ENCODE measurements around the gene FKBP4. TPM values are rescaled to one million over a fixed set of nuclear protein-coding genes. Genes with fewer than 3 reads are reported as not detected.

FKBP4 gene
- total and polyA plus RNA-seq, 7 donors, result 62.4 to 122 (median 86.2) TPM

GRCh38 chr12:2751230-2751629, 43.5 kb upstream of the FKBP4 start:
- H3K9me3 ChIP-seq, result no peaks in the 10 kb centered on the region
- H3K4me1 ChIP-seq, result no peaks in the 10 kb centered on the region
- intact Hi-C loops (cut with DNase I), result no loop called here
- no peak overlapping the region for H3K27ac ChIP-seq
- peaks cover 0 to 4% (median 0%) of the 10 kb centered on the region in 3 donors for H3K27me3 ChIP-seq (ENCODE audit: insufficient read depth in 3 of 3, low read length in 2 of 3)
- TF ChIP-seq, protein P1, sequence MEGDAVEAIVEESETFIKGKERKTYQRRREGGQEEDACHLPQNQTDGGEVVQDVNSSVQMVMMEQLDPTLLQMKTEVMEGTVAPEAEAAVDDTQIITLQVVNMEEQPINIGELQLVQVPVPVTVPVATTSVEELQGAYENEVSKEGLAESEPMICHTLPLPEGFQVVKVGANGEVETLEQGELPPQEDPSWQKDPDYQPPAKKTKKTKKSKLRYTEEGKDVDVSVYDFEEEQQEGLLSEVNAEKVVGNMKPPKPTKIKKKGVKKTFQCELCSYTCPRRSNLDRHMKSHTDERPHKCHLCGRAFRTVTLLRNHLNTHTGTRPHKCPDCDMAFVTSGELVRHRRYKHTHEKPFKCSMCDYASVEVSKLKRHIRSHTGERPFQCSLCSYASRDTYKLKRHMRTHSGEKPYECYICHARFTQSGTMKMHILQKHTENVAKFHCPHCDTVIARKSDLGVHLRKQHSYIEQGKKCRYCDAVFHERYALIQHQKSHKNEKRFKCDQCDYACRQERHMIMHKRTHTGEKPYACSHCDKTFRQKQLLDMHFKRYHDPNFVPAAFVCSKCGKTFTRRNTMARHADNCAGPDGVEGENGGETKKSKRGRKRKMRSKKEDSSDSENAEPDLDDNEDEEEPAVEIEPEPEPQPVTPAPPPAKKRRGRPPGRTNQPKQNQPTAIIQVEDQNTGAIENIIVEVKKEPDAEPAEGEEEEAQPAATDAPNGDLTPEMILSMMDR (IDR thresholded peaks at IDR 0.05), result no peak
- ATAC-seq (no peak), DNase-seq (no peak)
- H3K36me3 ChIP-seq (ENCODE audit: insufficient read depth in 1 of 2, low read depth in 1 of 2), result no peaks in the 10 kb centered on the region
- H3K4me3 ChIP-seq, result no peak overlapping the region

- DNase-seq (no peak), ATAC-seq (no peak)
- no peak overlapping the region for H3K27ac ChIP-seq
- H3K9me3 ChIP-seq, result no peaks in the 10 kb centered on the region
- H3K36me3 ChIP-seq (ENCODE audit: insufficient read depth in 1 of 2, low read depth in 1 of 2), result no peaks in the 10 kb centered on the region
- TF ChIP-seq, protein P1 (IDR thresholded peaks at IDR 0.05), result no peak
- no peaks in the 10 kb centered on the region for H3K4me1 ChIP-seq
- no peak overlapping the region for H3K4me3 ChIP-seq
- WGBS, 3 donors, result 52 to 64% (median 60%) methylated on average over 2 of the region's 2 CpGs
- intact Hi-C loops (cut with DNase I), result no loop called here
- peaks cover 0 to 4% (median 0%) of the 10 kb centered on the region in 3 donors for H3K27me3 ChIP-seq (ENCODE audit: insufficient read depth in 3 of 3, low read length in 2 of 3)
Measured at GRCh38 chr12:2751686-2752085, 43.1 kb upstream of the FKBP4 start.

- intact Hi-C loops (cut with DNase I), result no loop called here
- Histone ChIP-seq H3K36me3 (ENCODE audit: insufficient read depth in 1 of 2, low read depth in 1 of 2) (no peaks in the 10 kb centered on the region), H3K9me3 (no peaks in the 10 kb centered on the region), H3K27me3 (ENCODE audit: insufficient read depth in 3 of 3, low read length in 2 of 3) (peaks cover 0 to 4% (median 0%) of the 10 kb centered on the region in 3 donors), H3K4me3 (no peak overlapping the region), H3K27ac (no peak overlapping the region), H3K4me1 (no peaks in the 10 kb centered on the region)
- ATAC-seq, result peak; percentile 68 to 97 (median 89)
- peak; percentile 68 to 82 for DNase-seq
- WGBS, 3 donors, result 6 to 7% (median 6%) methylated on average over 46 to 58 of the region's 58 CpGs
- TF ChIP-seq, protein P1 (IDR thresholded peaks at IDR 0.05), result no peak
Measured at GRCh38 chr12:2752676-2753371, 41.9 kb upstream of the FKBP4 start.

GRCh38 chr12:2753536-2753935, 41.2 kb upstream of the FKBP4 start:
- no peaks in the 10 kb centered on the region for H3K9me3 ChIP-seq
- ATAC-seq (no peak), DNase-seq (no peak)
- intact Hi-C loops (cut with DNase I), result no loop called here
- H3K36me3 ChIP-seq (ENCODE audit: insufficient read depth in 1 of 2, low read depth in 1 of 2), result no peaks in the 10 kb centered on the region
- no peak overlapping the region for H3K4me3 ChIP-seq
- no peak overlapping the region for H3K27ac ChIP-seq
- TF ChIP-seq, protein P1 (IDR thresholded peaks at IDR 0.05), result no peak
- H3K4me1 ChIP-seq, result no peaks in the 10 kb centered on the region
- H3K27me3 ChIP-seq (ENCODE audit: insufficient read depth in 3 of 3, low read length in 2 of 3), result peaks cover 0 to 4% (median 0%) of the 10 kb centered on the region in 3 donors
- 32 to 45% (median 42%) methylated on average over 8 of the region's 8 CpGs for WGBS, 3 donors

DNA sequence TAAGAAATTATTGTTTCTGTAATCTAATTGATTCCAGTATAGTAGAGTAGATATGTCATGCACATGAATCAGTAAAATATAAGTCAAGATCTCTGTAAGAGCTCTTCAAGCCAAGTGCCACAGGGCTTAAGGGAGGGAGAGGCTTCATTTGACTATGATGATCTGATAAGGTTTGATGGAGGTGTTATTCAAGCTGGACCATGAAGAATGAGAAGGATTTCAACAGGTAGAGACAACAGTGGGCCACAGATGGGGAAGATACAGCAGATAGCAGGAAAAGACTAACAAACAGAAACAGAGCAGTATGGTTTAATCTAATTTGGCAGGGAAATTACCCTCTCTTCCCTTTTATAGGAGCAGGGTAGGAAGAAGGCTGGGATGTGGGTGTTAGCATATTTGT, 40.6 kb upstream of the FKBP4 start:
- peaks cover 0 to 4% (median 0%) of the 10 kb centered on the region in 3 donors for H3K27me3 ChIP-seq (ENCODE audit: insufficient read depth in 3 of 3, low read length in 2 of 3)
- H3K36me3 ChIP-seq (ENCODE audit: insufficient read depth in 1 of 2, low read depth in 1 of 2), result no peaks in the 10 kb centered on the region
- TF ChIP-seq, protein P1 (IDR thresholded peaks at IDR 0.05), result no peak
- H3K27ac ChIP-seq, result no peak overlapping the region
- intact Hi-C loops (cut with DNase I), result no loop called here
- DNase-seq, result no peak
- ATAC-seq, result no peak
- no peaks in the 10 kb centered on the region for H3K9me3 ChIP-seq
- no peak overlapping the region for H3K4me3 ChIP-seq
- H3K4me1 ChIP-seq, result no peaks in the 10 kb centered on the region

Measured in psoas muscle (tissue), 8 donors.